Measurements from ENCODE around the gene C2. TPM values are rescaled to one million over a fixed set of nuclear protein-coding genes. Genes with fewer than 3 reads are reported as not detected.
A peak's percentile ranks its signal among the peaks of the same experiment; 100 is the strongest.
"Not testable (repeated sequence)": the region's sequence is repeated elsewhere in the genome, so short reads cannot be mapped to it uniquely, and the experiment has no call there.

The C2 gene
- total RNA-seq, 1 donor from 2014 or later, result 2.4 TPM

- peaks cover 21% of the 10 kb centered on the region for H3K4me1 Mint-ChIP-seq (ENCODE audit: unreplicated experiment)
- H3K27ac Mint-ChIP-seq (ENCODE audit: unreplicated experiment), result peak within 1 kb of the TSS; percentile 90
- peak; percentile 98 for DNase-seq (ENCODE audit: extremely low spot score, unreplicated experiment)
- H3K27me3 Mint-ChIP-seq (ENCODE audit: unreplicated experiment), result peaks cover 4% of the 10 kb centered on the region
- H3K36me3 Mint-ChIP-seq (ENCODE audit: unreplicated experiment), result peaks cover 1% of the 10 kb centered on the region
- H3K4me3 Mint-ChIP-seq (ENCODE audit: unreplicated experiment), result peak within 1 kb of the TSS; percentile 82
- TF ChIP-seq, protein P1, sequence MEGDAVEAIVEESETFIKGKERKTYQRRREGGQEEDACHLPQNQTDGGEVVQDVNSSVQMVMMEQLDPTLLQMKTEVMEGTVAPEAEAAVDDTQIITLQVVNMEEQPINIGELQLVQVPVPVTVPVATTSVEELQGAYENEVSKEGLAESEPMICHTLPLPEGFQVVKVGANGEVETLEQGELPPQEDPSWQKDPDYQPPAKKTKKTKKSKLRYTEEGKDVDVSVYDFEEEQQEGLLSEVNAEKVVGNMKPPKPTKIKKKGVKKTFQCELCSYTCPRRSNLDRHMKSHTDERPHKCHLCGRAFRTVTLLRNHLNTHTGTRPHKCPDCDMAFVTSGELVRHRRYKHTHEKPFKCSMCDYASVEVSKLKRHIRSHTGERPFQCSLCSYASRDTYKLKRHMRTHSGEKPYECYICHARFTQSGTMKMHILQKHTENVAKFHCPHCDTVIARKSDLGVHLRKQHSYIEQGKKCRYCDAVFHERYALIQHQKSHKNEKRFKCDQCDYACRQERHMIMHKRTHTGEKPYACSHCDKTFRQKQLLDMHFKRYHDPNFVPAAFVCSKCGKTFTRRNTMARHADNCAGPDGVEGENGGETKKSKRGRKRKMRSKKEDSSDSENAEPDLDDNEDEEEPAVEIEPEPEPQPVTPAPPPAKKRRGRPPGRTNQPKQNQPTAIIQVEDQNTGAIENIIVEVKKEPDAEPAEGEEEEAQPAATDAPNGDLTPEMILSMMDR (IDR thresholded peaks at IDR 0.05), result no peak
- H3K9me3 Mint-ChIP-seq (ENCODE audit: unreplicated experiment), result no peaks in the 10 kb centered on the region
Observed at GRCh38 chr6:31901953-31902643, 25.4 kb upstream of the C2 start, which contains the start of gene ZBTB12. Gene ZBTB12 (minus strand): TSS chr6:31902086. CDS start chr6:31901305, 781 bp downstream.

DNA sequence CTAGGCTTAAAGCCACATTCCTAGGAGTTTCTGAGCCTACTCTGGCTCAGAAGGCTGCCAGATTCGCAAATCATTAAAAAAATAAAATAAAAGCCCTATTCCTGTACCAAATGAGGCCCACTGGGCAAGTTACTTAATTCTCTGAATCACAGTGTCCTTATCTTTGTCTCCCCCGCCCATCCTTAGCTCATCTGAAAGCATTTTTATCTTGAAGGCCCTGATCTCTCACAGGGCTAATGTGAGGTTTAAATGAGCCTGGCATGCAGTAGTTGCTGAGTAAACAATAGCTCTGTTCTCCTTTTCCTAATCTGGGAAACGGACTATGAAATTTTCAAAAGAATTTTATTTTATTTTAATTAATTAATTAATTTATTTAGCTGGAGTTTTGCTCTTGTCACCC lies 23.6 kb upstream of the C2 start:
- peaks cover 1% of the 10 kb centered on the region for H3K36me3 Mint-ChIP-seq (ENCODE audit: unreplicated experiment)
- H3K27ac Mint-ChIP-seq (ENCODE audit: unreplicated experiment), result no peak overlapping the region
- TF ChIP-seq, protein P1 (IDR thresholded peaks at IDR 0.05), result no peak
- no peak for DNase-seq (ENCODE audit: extremely low spot score, unreplicated experiment)
- H3K27me3 Mint-ChIP-seq (ENCODE audit: unreplicated experiment), result peaks cover 4% of the 10 kb centered on the region
- H3K4me3 Mint-ChIP-seq (ENCODE audit: unreplicated experiment), result no peak overlapping the region
- H3K9me3 Mint-ChIP-seq (ENCODE audit: unreplicated experiment), result no peaks in the 10 kb centered on the region
- H3K4me1 Mint-ChIP-seq (ENCODE audit: unreplicated experiment), result peaks cover 23% of the 10 kb centered on the region

- Mint-ChIP-seq H3K36me3 (ENCODE audit: unreplicated experiment) (peaks cover 1% of the 10 kb centered on the region), H3K4me1 (ENCODE audit: unreplicated experiment) (peaks cover 19% of the 10 kb centered on the region), H3K27ac (ENCODE audit: unreplicated experiment) (no peak overlapping the region), H3K9me3 (ENCODE audit: unreplicated experiment) (no peaks in the 10 kb centered on the region), H3K4me3 (ENCODE audit: unreplicated experiment) (no peak overlapping the region), H3K27me3 (ENCODE audit: unreplicated experiment) (peaks cover 4% of the 10 kb centered on the region)
- TF ChIP-seq, protein P1 (IDR thresholded peaks at IDR 0.05), result no peak
- no peak for DNase-seq (ENCODE audit: extremely low spot score, unreplicated experiment)
Observed at GRCh38 chr6:31905041-31905440, 22.5 kb upstream of the C2 start.

- H3K9me3 Mint-ChIP-seq (ENCODE audit: unreplicated experiment), result no peaks in the 10 kb centered on the region
- H3K36me3 Mint-ChIP-seq (ENCODE audit: unreplicated experiment), result peaks cover 1% of the 10 kb centered on the region
- TF ChIP-seq, protein P1 (IDR thresholded peaks at IDR 0.05), result no peak
- peaks cover 4% of the 10 kb centered on the region for H3K27me3 Mint-ChIP-seq (ENCODE audit: unreplicated experiment)
- H3K4me1 Mint-ChIP-seq (ENCODE audit: unreplicated experiment), result peaks cover 24% of the 10 kb centered on the region
- no peak overlapping the region for H3K27ac Mint-ChIP-seq (ENCODE audit: unreplicated experiment)
- no peak for DNase-seq (ENCODE audit: extremely low spot score, unreplicated experiment)
- no peak overlapping the region for H3K4me3 Mint-ChIP-seq (ENCODE audit: unreplicated experiment)
Observed at GRCh38 chr6:31906122-31906521, 21.4 kb upstream of the C2 start.

DNA sequence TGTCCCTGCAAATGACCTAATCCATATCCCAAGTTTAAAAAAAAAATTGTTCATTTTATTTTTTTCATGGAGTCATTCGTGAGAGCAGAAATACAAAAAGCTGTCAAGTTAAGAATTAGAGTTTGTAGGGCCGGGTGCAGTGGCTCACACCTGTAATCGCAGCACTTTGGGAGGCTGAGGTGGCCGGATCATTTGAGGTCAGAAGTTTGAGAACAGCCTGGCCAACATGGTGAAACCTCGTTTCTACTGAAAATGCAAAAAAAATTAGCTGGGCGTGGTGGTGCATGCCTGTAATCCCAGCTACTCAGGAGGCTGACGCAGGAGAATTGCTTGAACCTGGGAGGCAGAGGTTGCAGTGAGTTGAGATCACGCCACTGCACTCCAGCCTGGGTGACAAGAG lies 20.8 kb upstream of the C2 start:
- H3K4me3 Mint-ChIP-seq (ENCODE audit: unreplicated experiment); H3K27ac Mint-ChIP-seq (ENCODE audit: unreplicated experiment); DNase-seq (ENCODE audit: extremely low spot score, unreplicated experiment); H3K9me3 Mint-ChIP-seq (ENCODE audit: unreplicated experiment); H3K36me3 Mint-ChIP-seq (ENCODE audit: unreplicated experiment); H3K27me3 Mint-ChIP-seq (ENCODE audit: unreplicated experiment): not testable (repeated sequence)
- peaks cover 25% of the 10 kb centered on the region for H3K4me1 Mint-ChIP-seq (ENCODE audit: unreplicated experiment)

Data from osteocyte (in vitro differentiated cells).